GM19438 (cell line): ENCODE data around the gene FAM200C.
A peak's percentile ranks its signal among the peaks of the same experiment; 100 is the strongest.
"Not testable (repeated sequence)": the region's sequence is repeated elsewhere in the genome, so short reads cannot be mapped to it uniquely, and the experiment has no call there.

Experiments used
- ATAC-seq: cut with Tn5 transposase; IDR thresholded peaks from one replicate; pipeline ENCODE4 v1.9.1; 2021; ENCODE audit warnings: low read depth; ENCODE audit not compliant: unreplicated experiment

FAM200C gene

GRCh38 chr5:160399402-160400353, at the start of gene FAM200C:
TSS of gene FAM200C (minus strand) at chr5:160400054. CDS start at chr5:160395490, 4,564 bp downstream.
- peak; percentile 89 for ATAC-seq

GRCh38 chr5:160449458-160449857, 49.6 kb upstream of the FAM200C start:
- ATAC-seq = no peak

DNA sequence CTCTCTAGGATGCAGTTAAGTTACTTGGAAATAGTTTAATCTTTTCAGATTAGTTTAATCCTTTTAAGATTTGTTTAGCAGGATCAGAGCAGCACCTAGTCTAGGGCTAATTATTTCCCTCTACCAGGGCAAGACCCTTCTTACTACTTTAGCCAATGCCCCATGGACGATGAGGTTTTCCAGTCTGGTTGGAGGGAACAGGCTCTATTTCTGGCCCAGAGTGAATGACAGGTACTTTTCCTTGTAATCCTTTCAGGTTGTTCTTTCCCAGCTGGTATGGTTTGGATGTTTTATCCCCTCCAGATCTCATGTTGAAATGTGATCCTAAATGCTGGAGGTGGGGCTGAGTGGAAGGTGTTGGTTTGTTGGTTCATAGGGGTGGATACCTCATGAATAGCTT, 49.0 kb upstream of the FAM200C start:
- ATAC-seq = no peak

GRCh38 chr5:160445751-160446150, 45.9 kb upstream of the FAM200C start:
- ATAC-seq = no peak

- ATAC-seq = no peak
Observed at GRCh38 chr5:160445132-160445531, 45.3 kb upstream of the FAM200C start.

DNA sequence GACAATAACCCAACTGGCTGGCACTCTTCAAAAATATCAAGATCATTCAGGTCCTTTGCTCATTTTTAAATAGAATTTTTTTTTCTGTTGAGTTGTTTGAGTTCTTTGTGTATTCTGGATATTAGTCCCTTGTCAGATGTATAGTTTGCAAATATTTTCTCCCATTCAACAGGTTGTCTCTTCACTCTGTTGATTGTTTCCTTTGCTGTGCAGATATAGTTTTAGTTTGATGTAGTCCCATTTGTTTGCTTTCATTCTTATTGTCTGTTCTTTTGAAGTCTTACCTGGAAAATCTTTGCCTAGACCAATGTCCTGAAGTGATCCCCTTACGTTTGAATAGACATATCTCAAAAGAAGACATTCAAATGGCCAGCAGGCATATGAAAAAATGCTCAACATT, 44.6 kb upstream of the FAM200C start:
- no peak for ATAC-seq

DNA sequence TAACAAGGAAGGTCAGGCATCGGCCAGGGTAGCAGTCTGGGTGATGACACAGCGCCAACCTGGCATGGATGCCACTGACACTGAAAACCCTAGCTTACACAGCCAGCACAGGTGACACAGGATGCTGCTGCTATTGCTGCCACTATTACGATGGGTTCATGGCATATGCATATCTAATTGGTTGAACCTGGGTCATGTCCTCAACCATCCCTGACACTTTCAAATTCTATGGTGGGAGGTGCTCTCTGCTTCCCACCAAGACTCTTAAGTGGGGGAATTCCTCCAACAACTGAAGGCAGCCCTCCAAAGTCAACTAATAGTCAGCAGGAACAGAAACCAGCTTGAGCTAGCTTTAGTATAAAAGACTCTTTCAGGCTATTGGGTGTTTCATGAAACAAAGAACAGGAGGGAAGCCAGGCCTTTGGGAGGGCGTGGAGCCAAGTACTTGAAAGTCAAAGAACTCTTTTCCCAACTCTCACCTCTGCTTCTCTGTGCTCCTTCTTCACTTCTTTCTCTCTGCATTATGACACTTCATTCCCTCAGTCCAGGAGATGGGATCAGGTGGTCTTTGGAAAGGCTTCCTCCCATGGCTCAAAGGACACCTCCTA, 43.1 kb upstream of the FAM200C start:
- no peak for ATAC-seq

DNA sequence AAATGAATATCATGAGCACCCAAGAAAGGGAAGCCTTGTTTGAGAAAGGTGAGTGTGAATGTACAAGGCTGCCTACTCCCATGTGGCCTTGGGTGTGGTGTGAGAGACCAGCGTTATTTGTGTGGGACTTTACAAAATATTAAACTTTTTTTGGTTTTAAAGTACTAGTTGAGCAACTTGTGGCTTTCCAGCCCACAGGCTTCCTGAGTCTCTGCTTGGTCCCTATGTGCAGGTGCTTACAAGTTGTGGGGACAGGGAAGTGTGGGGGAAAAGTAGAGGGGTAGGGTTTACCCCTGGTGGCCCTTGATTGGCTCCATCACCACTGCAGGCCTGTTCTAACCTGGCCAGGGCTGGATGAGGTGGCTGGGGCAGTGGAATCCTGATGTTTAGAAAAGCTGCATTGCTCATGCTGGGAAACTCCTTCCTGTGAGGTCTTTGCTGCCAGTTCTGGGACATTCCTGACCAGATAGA, 41.5 kb upstream of the FAM200C start:
- ATAC-seq = no peak

DNA sequence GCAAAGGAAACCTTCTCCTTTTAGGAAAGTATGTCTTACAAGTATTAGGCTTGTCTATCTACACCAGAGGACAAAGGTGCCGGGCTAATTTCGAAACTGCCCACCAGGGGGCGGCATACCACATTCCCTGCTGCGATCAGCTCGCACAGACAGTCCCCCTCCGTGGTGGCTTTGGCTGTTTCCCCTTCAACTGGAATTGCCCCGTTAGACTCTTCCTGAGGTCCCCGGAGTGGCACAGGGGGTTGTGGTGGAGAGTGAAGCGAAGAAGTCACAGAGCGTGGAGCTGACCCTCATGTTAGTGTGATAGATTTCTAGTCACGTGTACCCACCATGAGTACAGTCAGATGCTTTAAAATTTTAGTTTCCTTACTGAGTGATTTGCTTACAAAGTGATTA, 39.3 kb upstream of the FAM200C start:
- peak; percentile 62 for ATAC-seq

DNA sequence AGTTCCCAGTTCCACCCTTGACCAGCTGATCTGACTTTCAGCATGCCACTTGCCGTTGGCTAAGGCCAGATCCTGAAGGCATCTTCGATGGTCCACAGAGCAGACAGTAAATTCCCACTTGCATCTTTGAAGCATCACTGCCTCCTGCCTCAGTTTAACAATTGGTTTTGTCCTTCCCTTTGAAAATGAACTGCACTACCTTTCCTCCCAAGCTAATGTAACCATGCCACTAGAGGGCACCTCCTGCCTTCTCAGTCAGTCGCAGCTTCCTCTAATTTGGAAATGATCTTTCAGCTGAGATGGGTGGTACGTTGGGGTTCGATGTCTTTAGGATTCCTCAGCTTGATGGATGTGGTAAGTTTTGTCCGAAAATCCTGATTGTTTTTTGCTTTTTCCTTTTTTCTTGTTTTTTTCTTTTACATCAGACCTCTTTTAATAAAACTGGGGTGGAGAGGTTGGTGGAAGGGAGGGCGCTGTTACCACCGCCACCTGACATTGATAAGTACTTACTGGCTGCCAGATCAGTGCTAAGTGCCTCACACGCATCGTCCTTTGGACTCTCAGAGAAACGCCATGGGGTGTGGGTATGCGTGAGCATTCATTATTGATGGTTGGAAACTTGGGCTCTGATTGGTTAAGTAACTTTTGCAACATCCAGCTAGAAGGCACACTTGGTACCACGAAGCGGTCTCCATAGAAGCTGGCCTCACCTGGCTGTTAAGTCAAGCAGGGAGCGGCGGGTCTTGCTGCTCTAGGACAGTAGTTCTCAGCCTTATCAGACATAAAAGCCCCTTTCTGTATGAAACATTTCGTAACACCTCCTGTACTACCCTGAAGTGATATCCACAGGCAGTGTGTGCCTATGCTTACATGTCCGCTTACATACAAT, 38.7 kb upstream of the FAM200C start:
- peak; percentile 30 for ATAC-seq

GRCh38 chr5:160437271-160437670, 37.4 kb upstream of the FAM200C start:
- ATAC-seq = no peak

GRCh38 chr5:160436661-160437060, 36.8 kb upstream of the FAM200C start:
- ATAC-seq = not testable (repeated sequence)

DNA sequence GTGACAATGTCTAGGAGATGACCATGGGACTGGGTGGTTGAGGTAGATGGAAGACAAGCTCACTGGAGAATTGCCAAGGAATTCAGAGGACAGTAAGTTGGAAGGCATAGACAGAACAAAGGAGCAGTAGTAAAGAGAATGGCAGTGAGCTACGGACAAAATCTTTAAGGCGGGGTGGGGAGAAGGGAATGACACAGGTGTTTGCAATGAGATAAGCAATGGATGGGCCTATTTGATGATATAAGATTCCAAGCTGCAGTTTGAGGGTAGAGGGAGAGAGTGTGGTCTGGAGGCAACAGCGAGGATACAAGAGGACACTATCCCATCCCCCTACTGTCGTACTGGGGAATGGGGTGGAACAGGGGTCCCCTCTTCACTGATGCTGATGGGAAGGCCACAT, 36.2 kb upstream of the FAM200C start:
- ATAC-seq = no peak

GRCh38 chr5:160435532-160435931, 35.7 kb upstream of the FAM200C start:
- no peak for ATAC-seq

- ATAC-seq = peak; percentile 74
Observed at GRCh38 chr5:160434022-160434531, 34.2 kb upstream of the FAM200C start.

DNA sequence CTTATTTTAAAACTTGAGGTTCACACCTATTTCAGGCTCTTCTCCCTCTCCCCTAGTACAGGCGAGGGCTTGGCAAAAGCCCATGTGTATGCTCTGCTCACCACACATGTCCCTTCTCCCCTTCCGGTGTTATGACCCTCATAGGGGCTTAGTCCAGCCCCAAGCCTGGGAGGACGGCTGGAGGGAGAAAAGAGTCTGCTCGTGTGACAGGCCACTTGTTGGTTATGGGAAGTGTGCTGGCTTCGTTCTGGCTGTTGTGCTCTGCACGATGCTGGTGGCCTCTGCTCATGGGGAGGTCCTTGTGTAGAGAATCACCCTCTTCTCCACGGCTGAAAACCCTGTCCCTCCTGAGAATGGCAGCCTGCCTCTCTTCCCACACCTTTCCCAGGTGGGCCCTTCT, 32.9 kb upstream of the FAM200C start:
- ATAC-seq = no peak

DNA sequence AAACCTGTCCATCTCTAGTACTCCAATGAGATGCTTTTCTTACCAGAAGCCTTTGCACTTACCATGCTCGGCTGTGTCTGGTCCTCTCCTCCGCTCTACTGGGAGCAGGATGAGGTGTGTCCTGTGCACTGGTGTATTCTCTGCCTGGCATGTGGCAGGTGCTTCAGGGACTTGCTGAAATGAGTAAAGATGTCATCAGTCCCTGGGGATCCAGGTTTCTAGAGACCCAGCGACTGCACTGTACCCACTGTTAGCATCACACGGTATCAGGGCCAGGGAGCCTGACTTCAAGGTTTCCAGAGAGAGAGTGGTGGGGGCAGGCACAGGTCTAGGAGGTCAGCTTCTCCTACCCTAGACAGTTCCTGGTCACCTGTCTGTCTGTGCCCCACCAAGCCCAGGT, 32.3 kb upstream of the FAM200C start:
- no peak for ATAC-seq

DNA sequence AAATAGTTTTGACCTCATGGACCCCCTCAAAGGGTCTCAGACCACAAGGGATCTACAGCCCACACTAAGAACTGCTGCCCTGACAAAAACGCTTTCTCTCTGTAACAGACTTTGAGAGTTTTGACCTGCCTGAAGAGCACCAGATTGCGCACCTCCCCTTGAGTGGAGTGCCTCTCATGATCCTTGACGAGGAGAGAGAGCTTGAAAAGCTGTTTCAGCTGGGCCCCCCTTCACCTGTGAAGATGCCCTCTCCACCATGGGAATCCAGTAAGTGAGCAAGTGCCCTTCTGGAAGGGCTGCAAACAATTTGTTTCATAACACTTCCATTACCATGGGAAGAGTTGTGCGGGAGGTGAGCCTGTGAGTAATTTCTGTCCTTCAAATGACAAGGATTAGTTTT, 27.8 kb upstream of the FAM200C start:
- ATAC-seq = no peak

DNA sequence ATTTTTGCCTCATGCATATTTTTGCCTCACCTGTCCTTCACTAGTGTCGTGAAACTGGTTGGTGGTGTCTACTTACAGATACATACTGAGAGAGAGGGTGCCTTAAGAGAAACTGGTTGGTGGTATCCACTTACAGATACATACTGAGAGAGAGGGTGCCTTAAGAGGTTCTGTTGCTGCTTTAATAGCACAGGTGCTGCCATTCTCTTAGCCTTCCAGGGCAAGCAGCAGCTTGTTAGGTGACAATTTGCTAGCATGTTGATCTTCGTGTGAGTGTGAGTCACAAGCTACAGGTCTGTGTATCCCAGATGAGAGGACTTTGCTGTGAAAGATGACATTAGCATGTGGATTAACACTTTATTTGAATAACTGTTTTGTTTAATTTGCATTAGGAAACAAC, 23.2 kb upstream of the FAM200C start:
- no peak for ATAC-seq

GRCh38 chr5:160421625-160422258, 21.9 kb upstream of the FAM200C start, which contains the start of gene PTTG1:
TSS of gene PTTG1 (plus strand) at chr5:160421855. CDS start at chr5:160422313, 458 bp downstream.
- peak; percentile 69 for ATAC-seq
